Kasumi-1 (cell line): ENCODE results near the gene CRTAC1.
"Not testable (repeated sequence)": the region's sequence is repeated elsewhere in the genome, so short reads cannot be mapped to it uniquely, and the experiment has no call there.

ENCODE experiments used
- DNase-seq, 2 experiments: peaks; one replicate each; lab custom pipeline; 2025; lab: John Stamatoyannopoulos, UW

The CRTAC1 gene

GRCh38 chr10:97842656-97843280 lies 187.7 kb downstream of the CRTAC1 start:
- peak; percentile 88 to 90 for DNase-seq

DNA sequence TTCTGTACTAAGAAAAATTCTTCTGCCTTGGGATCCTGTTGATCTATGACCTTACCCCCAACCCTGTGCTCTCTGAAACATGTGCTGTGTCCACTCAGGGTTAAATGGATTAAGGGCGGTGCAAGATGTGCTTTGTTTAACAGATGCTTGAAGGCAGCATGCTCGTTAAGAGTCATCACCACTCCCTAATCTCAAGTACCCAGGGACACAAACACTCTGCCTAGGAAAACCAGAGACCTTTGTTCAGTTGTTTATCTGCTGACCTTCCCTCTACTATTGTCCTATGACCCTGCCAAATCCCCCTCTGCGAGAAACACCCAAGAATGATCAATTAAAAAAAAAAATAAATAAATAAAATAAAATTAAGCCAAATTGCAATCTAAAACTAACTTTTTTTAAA lies 188.3 kb downstream of the CRTAC1 start:
- not testable (repeated sequence) for DNase-seq

DNA sequence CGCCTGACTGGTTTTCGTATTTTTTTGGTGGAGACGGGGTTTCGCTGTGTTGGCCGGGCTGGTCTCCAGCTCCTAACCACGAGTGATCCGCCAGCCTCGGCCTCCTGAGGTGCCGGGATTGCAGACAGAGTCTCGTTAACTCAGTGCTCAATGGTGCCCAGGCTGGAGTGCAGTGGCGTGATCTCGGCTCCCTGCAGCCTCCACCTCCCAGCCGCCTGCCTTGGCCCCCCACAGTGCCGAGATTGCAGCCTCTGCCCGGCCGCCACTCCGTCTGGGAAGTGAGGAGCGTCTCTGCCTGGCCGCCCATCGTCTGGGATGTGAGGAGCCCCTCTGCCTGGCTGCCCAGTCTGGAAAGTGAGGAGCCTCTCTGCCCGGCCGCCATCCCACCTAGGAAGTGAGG lies 189.3 kb downstream of the CRTAC1 start:
- not testable (repeated sequence) for DNase-seq

DNA sequence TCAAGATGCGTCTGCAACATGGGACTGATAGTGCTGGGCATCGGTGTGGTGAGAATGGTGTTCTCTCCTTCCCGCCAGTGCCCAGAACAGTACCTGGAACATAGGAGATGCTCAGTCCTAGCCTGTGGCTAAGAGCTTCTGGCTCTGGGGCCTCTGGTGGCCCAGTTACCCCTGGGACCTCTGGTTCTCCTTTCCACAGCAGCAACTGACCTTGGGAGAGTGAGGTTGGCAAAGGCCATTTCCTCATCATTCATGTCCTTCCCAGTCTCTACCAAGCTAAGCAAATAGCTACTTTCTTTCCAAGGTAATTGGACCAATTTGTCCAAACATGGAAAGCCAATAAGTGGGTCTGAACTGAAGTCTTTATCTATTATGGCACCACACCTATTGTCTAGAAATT lies 192.3 kb downstream of the CRTAC1 start:
- no peak for DNase-seq

DNA sequence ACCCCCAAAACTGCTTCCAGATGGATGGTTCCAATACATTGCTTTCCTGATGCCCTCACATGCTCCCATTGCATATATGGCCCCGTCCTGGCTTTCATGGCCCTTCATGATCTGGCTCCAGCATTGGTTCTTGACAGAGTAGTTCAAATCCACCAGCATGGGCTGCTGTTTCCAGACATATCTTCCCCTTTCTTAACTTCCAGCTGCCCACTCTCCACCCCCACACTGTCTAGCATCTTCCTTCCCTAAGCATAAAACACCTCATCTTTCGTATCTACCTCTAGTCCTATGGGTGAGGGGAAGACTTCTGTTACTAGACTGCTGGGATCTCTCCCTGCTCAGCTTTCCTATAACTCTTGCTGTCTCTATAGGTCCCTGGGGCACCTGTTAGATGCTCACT lies 194.0 kb downstream of the CRTAC1 start:
- DNase-seq = no peak

DNA sequence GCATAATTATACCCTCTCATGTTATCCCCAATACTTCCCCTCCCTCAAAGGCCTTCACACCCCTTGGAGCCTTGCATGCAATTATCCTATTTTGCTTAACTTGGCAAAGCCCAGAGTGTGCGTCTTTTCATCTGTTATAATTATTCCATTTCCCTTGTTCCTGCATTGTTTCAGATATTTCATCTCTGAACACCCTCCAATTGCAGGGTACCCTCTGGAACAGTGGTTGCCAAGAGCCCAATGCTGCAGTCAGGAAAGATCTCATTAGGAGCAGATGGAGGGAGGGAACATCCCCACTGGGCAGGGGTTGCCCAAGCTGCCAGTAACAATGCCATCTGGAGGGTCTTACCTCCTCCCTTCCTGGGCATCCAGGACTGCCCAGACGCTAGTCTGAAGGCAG lies 199.2 kb downstream of the CRTAC1 start:
- no peak for DNase-seq

GRCh38 chr10:97830064-97830463 lies 200.4 kb downstream of the CRTAC1 start:
- no peak for DNase-seq

DNA sequence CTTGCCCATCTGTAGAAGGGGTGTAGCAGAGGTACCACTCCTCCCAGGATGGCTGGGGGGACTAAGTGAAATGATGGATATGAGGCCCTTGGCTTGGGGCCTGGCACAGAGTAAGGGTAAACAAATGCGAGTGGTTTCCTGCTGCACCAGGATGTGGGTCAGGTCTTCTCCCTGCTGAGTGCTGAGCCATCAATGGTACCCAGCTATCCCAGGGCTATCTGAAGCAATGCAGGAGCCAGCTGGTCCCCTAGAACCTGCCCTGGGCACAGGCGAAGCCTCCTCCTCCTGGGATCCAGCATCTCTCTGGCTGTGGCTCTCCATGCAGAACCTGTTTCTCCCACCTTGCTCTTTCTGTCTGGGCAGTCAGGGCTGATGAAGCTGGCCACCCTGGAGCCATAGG lies 201.7 kb downstream of the CRTAC1 start:
- DNase-seq = no peak

- no peak for DNase-seq
Observed at GRCh38 chr10:97827702-97828291, 202.6 kb downstream of the CRTAC1 start.

DNA sequence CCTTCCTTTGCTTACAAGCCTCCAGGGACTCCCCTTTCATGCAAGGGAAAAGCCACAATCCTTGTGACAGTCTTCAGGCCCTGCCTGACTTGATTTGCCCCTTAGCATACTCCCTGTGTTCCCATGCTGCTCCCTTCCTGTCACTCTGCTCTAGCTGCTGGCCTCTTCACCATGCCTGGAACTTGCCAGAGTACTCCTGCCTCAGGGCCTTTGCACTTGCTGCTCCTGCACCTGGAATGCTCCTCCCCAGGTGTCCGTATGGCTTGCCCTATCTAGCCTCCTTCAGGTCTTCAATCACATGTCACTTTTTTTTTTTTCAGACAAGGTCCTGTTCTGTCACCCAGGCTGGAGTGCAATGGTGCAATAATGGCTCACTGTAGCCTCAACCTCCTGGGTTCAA lies 203.5 kb downstream of the CRTAC1 start:
- DNase-seq = no peak

GRCh38 chr10:97825020-97825760 lies 205.2 kb downstream of the CRTAC1 start:
- DNase-seq = no peak

GRCh38 chr10:97823734-97824133 lies 206.7 kb downstream of the CRTAC1 start:
- DNase-seq = no peak

GRCh38 chr10:97822261-97822687 lies 208.1 kb downstream of the CRTAC1 start:
- DNase-seq = no peak

GRCh38 chr10:97821308-97822038 lies 208.9 kb downstream of the CRTAC1 start:
- no peak for DNase-seq

- no peak for DNase-seq
Observed at GRCh38 chr10:97820096-97820704, 210.2 kb downstream of the CRTAC1 start.

GRCh38 chr10:97818572-97818971 lies 211.8 kb downstream of the CRTAC1 start:
- DNase-seq = no peak

- DNase-seq = no peak
Observed at GRCh38 chr10:97816609-97817008, 213.8 kb downstream of the CRTAC1 start.
